ENCODE measurements around the gene WSB2.

DNA sequence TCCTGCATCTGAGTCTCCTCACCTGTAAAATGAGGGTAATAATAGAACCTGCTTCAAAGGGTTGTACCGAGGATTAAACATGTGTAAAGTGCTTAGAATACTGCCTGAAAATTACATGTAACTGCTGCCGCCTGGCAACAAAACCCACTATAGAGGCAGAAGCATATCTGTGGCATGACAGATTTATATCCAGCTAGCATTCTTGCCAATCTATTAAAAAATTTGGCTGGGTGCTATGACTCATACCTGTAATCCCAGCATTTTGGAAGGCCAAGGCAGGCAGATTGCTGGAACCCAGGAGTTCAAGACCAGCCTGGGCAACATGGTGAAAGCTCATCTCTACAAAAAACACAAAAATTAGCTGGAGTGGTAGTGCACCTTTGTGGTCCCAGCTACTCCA, 75.8 kb downstream of the WSB2 start:
- TF ChIP-seq, protein P1, sequence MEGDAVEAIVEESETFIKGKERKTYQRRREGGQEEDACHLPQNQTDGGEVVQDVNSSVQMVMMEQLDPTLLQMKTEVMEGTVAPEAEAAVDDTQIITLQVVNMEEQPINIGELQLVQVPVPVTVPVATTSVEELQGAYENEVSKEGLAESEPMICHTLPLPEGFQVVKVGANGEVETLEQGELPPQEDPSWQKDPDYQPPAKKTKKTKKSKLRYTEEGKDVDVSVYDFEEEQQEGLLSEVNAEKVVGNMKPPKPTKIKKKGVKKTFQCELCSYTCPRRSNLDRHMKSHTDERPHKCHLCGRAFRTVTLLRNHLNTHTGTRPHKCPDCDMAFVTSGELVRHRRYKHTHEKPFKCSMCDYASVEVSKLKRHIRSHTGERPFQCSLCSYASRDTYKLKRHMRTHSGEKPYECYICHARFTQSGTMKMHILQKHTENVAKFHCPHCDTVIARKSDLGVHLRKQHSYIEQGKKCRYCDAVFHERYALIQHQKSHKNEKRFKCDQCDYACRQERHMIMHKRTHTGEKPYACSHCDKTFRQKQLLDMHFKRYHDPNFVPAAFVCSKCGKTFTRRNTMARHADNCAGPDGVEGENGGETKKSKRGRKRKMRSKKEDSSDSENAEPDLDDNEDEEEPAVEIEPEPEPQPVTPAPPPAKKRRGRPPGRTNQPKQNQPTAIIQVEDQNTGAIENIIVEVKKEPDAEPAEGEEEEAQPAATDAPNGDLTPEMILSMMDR (optimal IDR thresholded peaks at IDR 0.05 in 1 of 3, IDR thresholded peaks at IDR 0.05 in 1 of 3, conservative IDR thresholded peaks at IDR 0.05 in 1 of 3; ENCODE audit: extremely low read depth in 1 of 3, insufficient read depth in 2 of 3, low read length in 3 of 3), result no peak
- TF ChIP-seq EZH2 (IDR thresholded peaks at IDR 0.05; ENCODE audit: low read length), result no peak
